Endothelial cell of umbilical vein (primary cell): ENCODE data around the gene SLC16A2. TPM values are rescaled to one million over a fixed set of nuclear protein-coding genes. Genes with fewer than 3 reads are reported as not detected.

ENCODE experiments used
- BruUV-seq: library from RNA; stranded (reverse); fragments of 400-500 nt; replicated peaks from 2 replicates; lab custom pipeline; 2021; lab: Mats Ljungman, UMichigan
- CTCF ChIA-PET: fragments of 300-600, 350-600 bp; sonication (Branson Sonifier 250); formaldehyde crosslinking; loops from one replicate; lab custom pipeline; 2021; ENCODE audit warnings: antibody characterized with exemption, inconsistent platforms; lab: Charles Lee
- POLR2A ChIA-PET: fragments of 300-600, 350-600 bp; sonication (Branson Sonifier 250); formaldehyde crosslinking; loops from one replicate; lab custom pipeline; 2021; ENCODE audit warnings: antibody characterized with exemption, inconsistent platforms; lab: Charles Lee
- DNase-seq: peaks from one replicate; pipeline ENCODE4 v3.0.0-alpha.2; 2011; ENCODE audit warnings: low read depth, low spot score
- FAIRE-seq: peaks from 2 replicates; lab custom pipeline; 2011; peaks lifted over from hg19 to GRCh38; lab: Jason Lieb, UNC
- H2AFZ ChIP-seq: 2 replicates; pipeline ENCODE4 v1.6.0; 2012; ENCODE audit warnings: low read depth, low read length, control low read depth, inconsistent platforms
- H3K27ac ChIP-seq: 2 replicates; pipeline ENCODE4 v1.5.1; 2011; ENCODE audit warnings: low read depth, mild to moderate bottlenecking, control low read depth, low read length, moderate library complexity; ENCODE audit not compliant: insufficient read depth
- H3K27me3 ChIP-seq, 2 experiments: 2 replicates each; pipeline versions ENCODE4 v1.6.0 to v1.6.1; 2011; ENCODE audit warnings: low read length in 2 of 2, mixed read lengths in 1 of 2; ENCODE audit not compliant: control insufficient read depth in 2 of 2, insufficient read depth in 2 of 2
- H3K36me3 ChIP-seq, 2 experiments: 2 replicates in 1 of 2; 3 replicates in 1 of 2; pipeline ENCODE4 v1.5.1; 2011; ENCODE audit warnings: low read length in 2 of 2, mild to moderate bottlenecking in 1 of 2, moderate library complexity in 1 of 2; ENCODE audit not compliant: control insufficient read depth in 2 of 2, insufficient read depth in 2 of 2; ENCODE audit errors: extremely low read depth in 1 of 2
- H3K4me1 ChIP-seq: 3 replicates; pipeline ENCODE4 v1.5.1; 2011; ENCODE audit warnings: mild to moderate bottlenecking, low read length; ENCODE audit not compliant: control insufficient read depth, insufficient read depth; ENCODE audit errors: extremely low read depth
- H3K4me2 ChIP-seq: 2 replicates; pipeline ENCODE4 v1.6.1; 2011; ENCODE audit warnings: low read length, control low read depth, mixed read lengths; ENCODE audit not compliant: insufficient read depth
- H3K4me3 ChIP-seq, 3 experiments: fragments of 200-600 bp in 1 of 3; sonication (generic), shearing (Covaris generic) in 1 of 3; replicated peaks in 1 of 3; 2 replicates each; pipeline ENCODE4 v1.5.1; 2011 to 2016; ENCODE audit warnings: control low read depth in 3 of 3, low read length in 3 of 3, mild to moderate bottlenecking in 2 of 3, inconsistent platforms in 1 of 3, low read depth in 1 of 3, moderate library complexity in 1 of 3; ENCODE audit not compliant: insufficient read depth in 1 of 3
- H3K79me2 ChIP-seq: 2 replicates; pipeline ENCODE4 v1.6.0; 2012; ENCODE audit warnings: low read length, inconsistent platforms; ENCODE audit not compliant: control insufficient read depth, insufficient read depth
- H3K9ac ChIP-seq: replicated peaks from 2 replicates; pipeline ENCODE3; 2011; ENCODE audit warnings: low read length, control low read depth; ENCODE audit not compliant: insufficient read depth; ENCODE audit errors: extremely low read depth
- H3K9me1 ChIP-seq: replicated peaks from 3 replicates; pipeline ENCODE4 v1.6.0; 2011; ENCODE audit warnings: mild to moderate bottlenecking, low read length; ENCODE audit not compliant: control insufficient read depth, insufficient read depth; ENCODE audit errors: extremely low read depth
- H3K9me3 ChIP-seq: replicated peaks from 2 replicates; pipeline ENCODE4 v1.5.1; 2012; ENCODE audit warnings: low read length, inconsistent platforms; ENCODE audit not compliant: control insufficient read depth, insufficient read depth
- H4K20me1 ChIP-seq: replicated peaks from 2 replicates; pipeline ENCODE3; 2011; ENCODE audit warnings: mild to moderate bottlenecking, low read length; ENCODE audit not compliant: control insufficient read depth, insufficient read depth; ENCODE audit errors: extremely low read depth
- CTCF ChIP-seq, 2 donors: IDR thresholded peaks; 1 replicate in 1 of 2; 2 replicates in 1 of 2; pipeline ENCODE4 v1.5.1; 2011; ENCODE audit warnings: low read length in 2 of 2, mild to moderate bottlenecking in 2 of 2, moderate library complexity in 2 of 2, control low read depth in 1 of 2, inconsistent platforms in 1 of 2, low read depth in 1 of 2; ENCODE audit not compliant: insufficient read depth in 1 of 2; ENCODE audit errors: extremely low read depth in 1 of 2
- EZH2 ChIP-seq: IDR thresholded peaks from 2 replicates; pipeline ENCODE4 v1.6.1; 2012; ENCODE audit warnings: borderline replicate concordance, low read depth, mild to moderate bottlenecking, moderate library complexity, low read length, inconsistent platforms; ENCODE audit not compliant: severe bottlenecking
- FOS ChIP-seq: IDR thresholded peaks from 2 replicates; pipeline ENCODE4 v1.6.1; 2011; ENCODE audit warnings: mild to moderate bottlenecking, low read length, moderate library complexity, borderline replicate concordance; ENCODE audit not compliant: insufficient read depth
- GATA2 ChIP-seq: IDR thresholded peaks from 2 replicates; pipeline ENCODE4 v1.7.0; 2011; ENCODE audit warnings: low read depth, mild to moderate bottlenecking, moderate library complexity, mixed read lengths, low read length; ENCODE audit not compliant: insufficient read length, insufficient read depth
- JUN ChIP-seq: IDR thresholded peaks from 2 replicates; pipeline ENCODE4 v1.6.1; 2011; ENCODE audit warnings: borderline replicate concordance, low read depth; ENCODE audit not compliant: insufficient read length, insufficient read depth
- MAX ChIP-seq: IDR thresholded peaks from 2 replicates; pipeline ENCODE4 v1.6.1; 2011; ENCODE audit not compliant: insufficient read depth, insufficient read length
- MYC ChIP-seq: IDR thresholded peaks from one replicate; pipeline ENCODE4 v1.6.1; 2011; ENCODE audit warnings: mild to moderate bottlenecking, low read depth, low read length
- POLR2A ChIP-seq: IDR thresholded peaks from 2 replicates; pipeline ENCODE4 v1.6.1; 2012; ENCODE audit warnings: low read depth, mild to moderate bottlenecking, control low read depth, low read length
- POLR2AphosphoS5 ChIP-seq: IDR thresholded peaks from 2 replicates; pipeline ENCODE4 v1.6.1; 2012; ENCODE audit warnings: low read depth, mild to moderate bottlenecking, control low read depth, low read length, moderate library complexity; ENCODE audit not compliant: insufficient read depth
- dilution Hi-C: fragments of 300-500 bp; cut with MboI; formaldehyde crosslinking; loops from one replicate; pipeline ENCODE4 v1.15.0; 2019; ENCODE audit warnings: low sequenced_read_pairs; ENCODE audit not compliant: extremely low pct_ligation_motif_present
- intact Hi-C: fragments of 100-400 bp; cut with micrococcal nuclease; formaldehyde crosslinking; loops from one replicate; pipeline ENCODE4 v1.10.0; 2022
- polyA plus RNA-seq, 4 experiments: library from polyadenylated mRNA; depleted of rRNA in 3 of 4; stranded (reverse) in 3 of 4; unstranded in 1 of 4; fragments of >200 nt; gene quantifications; 2 replicates each; pipeline versions ENCODE4 v1.2.1 to v1.2.3, GENCODE V29; 2011 to 2012; ENCODE audit warnings: missing spikeins in 1 of 4
- total RNA-seq: library from RNA; stranded (reverse); gene quantifications from 2 replicates; pipeline ENCODE4 v1.2.3, GENCODE V29; 2021

Gene SLC16A2
- total and polyA plus RNA-seq, 2 donors (not counting 3 experiments of a cell fraction or from before 2014, with no cell fraction given) = 3.1 to 3.6 TPM

- H3K4me3 ChIP-seq = no peak overlapping the region
- POLR2A ChIA-PET = no interaction called here
- no peaks in the 10 kb centered on the region for H3K9me3 ChIP-seq
- H3K4me2 ChIP-seq = no peak overlapping the region
- no peak overlapping the region for H3K27ac ChIP-seq
- dilution Hi-C loops (no loop called here), intact Hi-C loops (no loop called here)
- H2AFZ ChIP-seq = no peak overlapping the region
- no peak overlapping the region for H3K9ac ChIP-seq
- no peaks in the 10 kb centered on the region for H3K27me3 ChIP-seq
- no peaks in the 10 kb centered on the region for H4K20me1 ChIP-seq
- H3K4me1 ChIP-seq = no peaks in the 10 kb centered on the region
- H3K36me3 ChIP-seq = no peaks in the 10 kb centered on the region
- CTCF ChIA-PET = no interaction called here
- DNase-seq (no peak), FAIRE-seq (no peak)
- no TSS peak for BruUV-seq
- no peak for TF ChIP-seq JUN
- TF ChIP-seq EZH2 = no peak
- TF ChIP-seq MYC = no peak
- no peak for TF ChIP-seq POLR2AphosphoS5
- no peak for TF ChIP-seq MAX
- TF ChIP-seq POLR2A = no peak
- TF ChIP-seq GATA2 = no peak
- no peak for TF ChIP-seq FOS
- no peak for TF ChIP-seq CTCF (IDR thresholded peaks at IDR 0.05; ENCODE audit: extremely low read depth in 1 of 2, insufficient read depth in 1 of 2, low read depth in 1 of 2, low read length in 2 of 2)
- H3K79me2 ChIP-seq = no peaks in the 10 kb centered on the region
- H3K9me1 ChIP-seq = no peaks in the 10 kb centered on the region
Measured at GRCh38 chrX:74389016-74389722, 32.1 kb upstream of the SLC16A2 start.
